Ascending aorta (tissue), 2 donors: ENCODE data around the gene WDR26. TPM values are rescaled to one million over a fixed set of nuclear protein-coding genes. Genes with fewer than 3 reads are reported as not detected.

Experiments used
- DNase-seq, 2 donors: peaks; one replicate each; pipeline ENCODE4 v3.0.0-alpha.2; 2019; ENCODE audit warnings: low spot score in 2 of 2
- H3K27ac ChIP-seq, 2 donors: fragments of 200-600 bp; sonication (generic); one replicate each; pipeline ENCODE4 v1.5.1; 2016 to 2017; ENCODE audit warnings: mild to moderate bottlenecking in 1 of 2
- H3K27me3 ChIP-seq: fragments of 200-600 bp; sonication (generic); one replicate; pipeline ENCODE4 v1.5.1; 2017
- H3K36me3 ChIP-seq, 2 donors: fragments of 200-600 bp; sonication (generic); one replicate each; pipeline ENCODE4 v1.5.1; 2016
- H3K4me1 ChIP-seq, 2 donors: fragments of 200-600 bp; sonication (generic); one replicate each; pipeline ENCODE4 v1.5.1; 2016 to 2017; ENCODE audit warnings: mild to moderate bottlenecking in 1 of 2
- H3K4me3 ChIP-seq, 2 donors: fragments of 200-600 bp; sonication (generic); one replicate each; pipeline ENCODE4 v1.5.1; 2016 to 2017; ENCODE audit warnings: mild to moderate bottlenecking in 1 of 2
- H3K9me3 ChIP-seq, 2 donors: fragments of 200-600 bp; sonication (generic); one replicate each; pipeline ENCODE4 v1.5.1; 2016
- intact Hi-C: fragments of 100-400 bp; cut with DNase I; formaldehyde crosslinking; loops from one replicate; pipeline ENCODE4 v1.15.1; 2023
- total RNA-seq: library from RNA; depleted of rRNA; stranded (reverse); fragments of >200 nt; gene quantifications from one replicate; pipeline ENCODE4 v1.1.0, GENCODE V29; 2016
- TF ChIP-seq, protein P1 (sequence below), 3 experiments: fragments of 200-600 bp in 2 of 3; fragments of 450-650 bp in 1 of 3; sonication (generic) in 2 of 3; IDR thresholded peaks; one replicate each; pipeline ENCODE4 v1.5.1; 2016 to 2019; ENCODE audit warnings: antibody characterized with exemption in 3 of 3, mild to moderate bottlenecking in 1 of 3, moderate library complexity in 1 of 3

The WDR26 gene
- total RNA-seq, 1 donor from 2014 or later: 31.8 TPM

DNA sequence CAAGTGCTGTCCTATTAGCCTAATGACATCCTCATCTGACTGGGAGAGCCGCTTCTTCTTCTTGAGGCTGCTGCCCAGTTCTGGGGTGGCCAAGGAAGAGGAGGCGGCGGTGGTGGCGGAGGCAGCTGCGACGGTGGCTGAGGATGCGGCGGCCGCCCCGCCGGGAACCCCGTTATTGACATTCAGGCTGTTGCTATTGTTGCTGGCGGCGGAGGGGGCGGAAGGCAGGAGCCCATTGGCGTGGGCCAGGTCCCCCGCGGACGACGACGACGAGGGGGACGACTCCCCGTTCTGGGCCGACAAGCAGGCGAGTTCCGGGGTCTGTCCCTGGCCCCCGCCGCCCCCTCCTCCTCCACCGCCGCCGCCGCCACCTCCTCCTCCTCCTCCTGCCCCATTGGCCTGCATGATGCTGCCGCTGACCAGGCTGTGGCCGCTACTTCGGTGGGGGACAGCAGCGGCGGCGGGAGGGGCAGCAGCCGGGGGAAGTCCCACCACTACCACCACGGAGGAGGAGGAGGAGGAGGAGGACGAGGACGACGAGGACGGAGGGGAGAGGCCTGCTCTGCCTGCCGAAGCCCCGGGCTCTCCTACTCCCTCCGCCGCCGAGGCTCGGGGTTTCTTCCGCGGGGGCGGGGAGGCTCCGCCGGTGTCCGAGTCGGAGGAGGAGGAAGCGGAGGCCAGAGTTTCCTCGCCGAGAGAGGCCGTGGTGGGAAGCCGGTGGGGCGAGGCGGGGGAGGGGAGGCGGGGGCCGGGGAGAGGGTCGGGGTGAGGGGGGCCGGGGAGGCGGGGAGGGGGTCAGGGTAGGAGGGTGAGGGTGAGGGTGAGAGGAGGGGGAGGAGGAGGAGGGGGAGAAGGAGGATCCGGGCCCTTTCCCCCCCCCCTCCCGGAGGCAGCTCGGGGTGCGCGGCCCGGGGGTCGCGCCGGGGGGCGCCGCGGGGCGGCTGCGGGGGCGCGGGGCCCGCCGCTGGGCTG, 610 bp downstream of the WDR26 start:
- H3K27ac ChIP-seq: peak overlapping the region; percentile 99 to 100
- peak in 1 of 2 donors; percentile 75 for DNase-seq
- H3K4me3 ChIP-seq: peak overlapping the region; percentile 73 to 76
- no peaks in the 10 kb centered on the region for H3K9me3 ChIP-seq
- intact Hi-C loops: loop anchor here (2.0 to 10.0 kb wide), 4 partner anchors 23 to 719 kb away; partner anchors contain the start of genes CAPN2, CNIH4 and DEGS1
- peaks cover 0 to 36% of the 10 kb centered on the region in 2 donors for H3K4me1 ChIP-seq
- TF ChIP-seq, protein P1, sequence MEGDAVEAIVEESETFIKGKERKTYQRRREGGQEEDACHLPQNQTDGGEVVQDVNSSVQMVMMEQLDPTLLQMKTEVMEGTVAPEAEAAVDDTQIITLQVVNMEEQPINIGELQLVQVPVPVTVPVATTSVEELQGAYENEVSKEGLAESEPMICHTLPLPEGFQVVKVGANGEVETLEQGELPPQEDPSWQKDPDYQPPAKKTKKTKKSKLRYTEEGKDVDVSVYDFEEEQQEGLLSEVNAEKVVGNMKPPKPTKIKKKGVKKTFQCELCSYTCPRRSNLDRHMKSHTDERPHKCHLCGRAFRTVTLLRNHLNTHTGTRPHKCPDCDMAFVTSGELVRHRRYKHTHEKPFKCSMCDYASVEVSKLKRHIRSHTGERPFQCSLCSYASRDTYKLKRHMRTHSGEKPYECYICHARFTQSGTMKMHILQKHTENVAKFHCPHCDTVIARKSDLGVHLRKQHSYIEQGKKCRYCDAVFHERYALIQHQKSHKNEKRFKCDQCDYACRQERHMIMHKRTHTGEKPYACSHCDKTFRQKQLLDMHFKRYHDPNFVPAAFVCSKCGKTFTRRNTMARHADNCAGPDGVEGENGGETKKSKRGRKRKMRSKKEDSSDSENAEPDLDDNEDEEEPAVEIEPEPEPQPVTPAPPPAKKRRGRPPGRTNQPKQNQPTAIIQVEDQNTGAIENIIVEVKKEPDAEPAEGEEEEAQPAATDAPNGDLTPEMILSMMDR (IDR thresholded peaks at IDR 0.05): no peak
- no peaks in the 10 kb centered on the region for H3K36me3 ChIP-seq
- H3K27me3 ChIP-seq: no peaks in the 10 kb centered on the region

DNA sequence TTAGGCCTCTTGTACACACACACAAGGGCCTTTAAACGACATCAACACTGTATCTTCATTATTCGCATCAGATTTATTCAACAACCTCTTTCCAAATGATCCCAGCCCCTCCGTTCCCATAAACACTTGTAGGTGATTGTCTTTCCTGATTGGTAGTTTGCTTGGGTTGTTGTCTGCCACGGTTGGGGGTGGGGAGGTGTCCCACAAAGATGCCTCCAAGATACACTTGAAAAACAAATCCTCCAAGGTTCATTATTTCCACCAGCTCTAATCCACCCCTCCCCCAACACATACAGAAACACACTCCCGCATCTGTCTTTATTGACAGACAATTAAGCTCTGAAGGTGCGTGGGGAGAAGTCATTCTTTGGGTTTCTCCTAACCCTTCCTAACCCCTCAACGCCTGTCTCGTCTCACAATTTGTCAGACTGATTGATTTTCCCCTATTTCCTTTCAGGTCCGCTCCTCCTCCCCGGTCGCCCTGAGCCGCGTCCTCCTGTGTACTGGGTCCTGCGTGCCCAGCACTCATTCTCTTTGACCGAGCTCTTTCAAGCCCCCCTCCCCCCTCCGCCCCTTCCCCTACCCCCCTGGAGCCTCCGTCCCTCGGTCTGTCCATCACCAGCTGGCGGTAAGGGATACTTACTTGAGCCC, 1.4 kb downstream of the WDR26 start:
- H3K9me3 ChIP-seq: no peaks in the 10 kb centered on the region
- intact Hi-C loops: loop anchor here (10.0 kb wide), 2 partner anchors 248 to 718 kb away; partner anchors contain the start of genes CAPN2 and DEGS1
- peaks cover 0 to 40% of the 10 kb centered on the region in 2 donors for H3K4me1 ChIP-seq
- H3K27me3 ChIP-seq: no peaks in the 10 kb centered on the region
- peak overlapping the region; percentile 99 to 100 for H3K27ac ChIP-seq
- TF ChIP-seq, protein P1 (IDR thresholded peaks at IDR 0.05): no peak
- H3K4me3 ChIP-seq: peak overlapping the region; percentile 73 to 76
- H3K36me3 ChIP-seq: no peaks in the 10 kb centered on the region
- no peak for DNase-seq

DNA sequence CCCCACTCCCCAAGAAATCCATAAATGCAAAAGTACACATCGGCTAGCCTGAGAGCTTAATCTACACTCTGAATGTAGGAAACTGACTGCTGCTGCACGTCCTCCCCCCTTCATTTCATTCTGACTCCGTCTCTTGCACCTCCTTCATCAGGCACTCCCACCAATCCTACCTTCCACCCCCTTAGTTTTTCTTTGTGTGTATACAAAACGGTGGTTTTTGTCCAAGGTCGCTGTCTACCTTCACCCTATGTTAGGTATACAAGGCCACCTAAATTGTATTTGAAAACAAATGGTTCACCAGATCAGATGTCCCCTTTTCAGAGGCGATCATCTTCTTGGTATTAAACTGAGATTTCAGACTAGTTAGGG, 1.9 kb downstream of the WDR26 start:
- H3K27me3 ChIP-seq: no peaks in the 10 kb centered on the region
- DNase-seq: no peak
- H3K4me3 ChIP-seq: peak overlapping the region; percentile 73 to 76
- intact Hi-C loops: loop anchor here (10.0 kb wide), 2 partner anchors 248 to 718 kb away; partner anchors contain the start of genes CAPN2 and DEGS1
- H3K36me3 ChIP-seq: no peaks in the 10 kb centered on the region
- peak overlapping the region; percentile 99 to 100 for H3K27ac ChIP-seq
- peaks cover 0 to 45% of the 10 kb centered on the region in 2 donors for H3K4me1 ChIP-seq
- TF ChIP-seq, protein P1 (IDR thresholded peaks at IDR 0.05): no peak
- H3K9me3 ChIP-seq: no peaks in the 10 kb centered on the region

DNA sequence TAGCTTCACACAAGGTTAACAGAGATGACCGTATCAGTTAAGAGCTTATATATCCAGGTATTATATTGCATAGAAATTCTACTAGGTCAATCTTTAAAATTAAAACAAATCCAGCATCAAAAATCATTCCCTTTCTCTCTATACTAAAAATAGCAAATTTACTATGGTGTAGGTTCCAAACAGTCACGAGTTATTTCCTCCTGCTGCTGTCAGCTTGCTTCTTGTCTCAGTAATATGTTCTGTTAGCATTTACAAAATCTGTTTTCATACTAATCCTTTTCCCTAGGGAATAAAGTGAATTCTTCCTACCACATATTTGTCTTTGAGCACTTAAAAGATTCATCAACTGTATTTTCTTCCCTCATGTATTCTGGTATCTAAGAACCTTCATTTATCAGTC, 2.5 kb downstream of the WDR26 start:
- Histone ChIP-seq H3K4me3 (peak overlapping the region; percentile 73 to 76), H3K27ac (peak overlapping the region; percentile 99 to 100), H3K27me3 (no peaks in the 10 kb centered on the region), H3K36me3 (no peaks in the 10 kb centered on the region), H3K4me1 (peaks cover 0 to 48% of the 10 kb centered on the region in 2 donors), H3K9me3 (no peaks in the 10 kb centered on the region)
- TF ChIP-seq, protein P1 (IDR thresholded peaks at IDR 0.05): no peak
- no peak for DNase-seq
- intact Hi-C loops: loop anchor here (10.0 kb wide), 2 partner anchors 247 to 717 kb away; partner anchors contain the start of genes CAPN2 and DEGS1

DNA sequence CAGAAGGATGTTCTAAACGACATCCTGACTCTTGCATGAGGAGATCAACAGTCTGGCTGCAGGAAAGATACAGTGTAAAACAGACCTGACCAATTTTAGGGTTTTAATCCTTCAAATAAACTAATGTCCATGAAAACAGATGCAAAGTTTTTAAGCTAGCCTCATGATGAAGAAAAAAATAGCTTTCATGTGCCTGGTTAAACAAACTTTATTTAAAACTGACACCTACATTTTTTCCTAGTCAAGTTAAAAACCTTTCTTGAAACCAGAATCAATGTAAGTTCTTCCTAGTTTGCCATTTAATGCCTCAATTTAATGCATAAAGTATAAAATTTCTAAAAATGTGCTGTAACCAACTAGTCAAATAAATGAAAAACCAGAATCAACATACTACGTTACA, 2.9 kb downstream of the WDR26 start:
- DNase-seq: no peak
- Histone ChIP-seq H3K27me3 (no peaks in the 10 kb centered on the region), H3K36me3 (no peaks in the 10 kb centered on the region), H3K4me1 (peaks cover 0 to 52% of the 10 kb centered on the region in 2 donors), H3K9me3 (no peaks in the 10 kb centered on the region), H3K27ac (peak overlapping the region; percentile 99 to 100), H3K4me3 (peak overlapping the region; percentile 73 to 76)
- intact Hi-C loops: loop anchor here (10.0 kb wide), 2 partner anchors 247 to 717 kb away; partner anchors contain the start of genes CAPN2 and DEGS1
- TF ChIP-seq, protein P1 (IDR thresholded peaks at IDR 0.05): no peak
